ENCODE results near the gene FUT4.

GRCh38 chr11:94532211-94532610 is 11.5 kb upstream of the FUT4 start:
- TF ChIP-seq POLR2A (IDR thresholded peaks at IDR 0.05) (no peak), CTCF (IDR thresholded peaks at IDR 0.05) (no peak)

Data from vagina (tissue), 2 donors.